HG03196 (cell line): ENCODE measurements around the gene SDHB.

Source experiments
- ATAC-seq: cut with Tn5 transposase; IDR thresholded peaks from one replicate; pipeline ENCODE4 v1.9.1; 2021; ENCODE audit not compliant: unreplicated experiment

The SDHB gene

DNA sequence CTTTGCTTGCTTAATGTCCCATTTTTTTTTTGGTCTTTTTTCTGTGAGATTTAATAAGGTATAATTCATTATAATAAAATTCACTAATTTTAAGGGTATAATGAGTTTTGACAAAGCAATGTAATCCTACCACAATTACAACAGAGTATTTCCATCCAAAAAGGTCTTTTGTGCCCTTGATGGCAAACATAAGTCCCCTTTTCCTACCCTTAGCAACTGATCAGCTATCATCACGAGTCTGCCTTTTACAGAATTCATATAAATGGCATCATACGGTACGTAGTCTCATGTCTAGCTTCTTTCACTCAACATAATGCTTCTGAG is 7.5 kb downstream of the SDHB start:
- no peak for ATAC-seq

DNA sequence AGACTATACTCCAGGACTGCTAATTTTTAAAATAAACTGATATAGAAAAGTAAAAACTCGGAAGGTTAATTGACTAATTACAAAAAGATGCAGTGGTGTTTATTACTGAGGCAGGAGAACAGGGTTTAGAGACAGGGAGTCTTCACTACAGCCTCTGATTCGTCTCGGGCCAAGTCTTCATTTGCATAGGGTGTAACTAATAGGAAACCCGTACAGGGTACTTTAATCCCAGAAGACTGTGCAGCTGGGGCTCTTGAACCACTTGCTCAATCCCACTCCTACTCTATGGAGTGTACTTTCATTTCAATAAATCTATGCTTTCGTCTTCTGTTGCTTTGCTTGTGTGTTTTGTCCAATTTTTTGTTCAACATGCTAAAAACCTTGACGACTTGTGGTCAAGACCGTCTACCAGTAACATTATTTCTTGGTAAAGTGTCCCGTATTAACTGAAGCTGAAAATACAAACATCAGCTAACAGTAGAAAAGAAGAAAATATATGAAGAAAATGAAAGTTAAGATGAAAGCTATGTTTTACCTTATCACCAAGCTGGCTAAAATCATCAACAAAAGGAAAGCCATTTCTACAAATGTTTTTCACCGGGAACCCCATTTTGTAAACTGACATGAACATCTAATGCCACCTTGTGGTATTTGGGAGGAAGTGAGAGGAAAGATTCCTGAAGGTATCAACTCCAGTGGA is 8.0 kb downstream of the SDHB start:
- no peak for ATAC-seq

DNA sequence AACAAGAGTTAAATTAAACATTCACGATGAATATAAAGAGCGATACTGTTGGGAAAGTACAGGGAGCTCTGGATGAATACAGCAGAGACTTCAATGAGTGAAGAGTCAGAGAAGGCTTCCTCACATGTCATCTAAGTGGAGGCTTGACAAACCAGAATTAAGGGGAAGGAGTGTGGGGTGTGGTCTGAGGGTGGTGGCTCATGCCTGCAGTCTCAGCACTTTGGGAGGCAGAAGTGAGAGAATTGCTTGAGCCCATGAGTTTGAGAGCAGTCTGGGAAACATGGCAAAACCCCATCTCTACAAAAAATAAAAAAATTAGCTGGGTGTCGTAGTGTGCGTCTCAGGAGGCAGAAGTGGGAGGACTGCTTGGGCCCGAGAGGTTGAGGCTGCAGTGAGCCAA is 8.7 kb downstream of the SDHB start:
- no peak for ATAC-seq

DNA sequence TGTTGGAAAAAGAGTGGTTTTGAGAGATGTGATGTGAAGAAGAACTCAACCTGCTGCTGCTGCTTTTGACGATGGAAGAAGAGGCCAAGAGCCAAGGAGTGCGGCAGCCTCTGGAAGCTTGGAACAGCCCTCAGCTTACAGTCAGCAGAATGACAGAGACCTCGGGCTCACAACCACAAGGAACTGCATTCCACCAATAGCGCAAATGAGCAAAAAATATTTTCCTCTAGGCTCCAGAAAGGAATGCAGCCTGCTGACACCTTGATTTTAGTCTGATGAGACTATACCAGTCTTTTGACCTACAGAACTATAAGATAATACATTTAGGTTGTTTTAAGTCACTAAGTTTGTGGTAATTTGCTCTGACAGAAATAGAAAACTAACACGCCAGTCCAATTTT is 10.2 kb downstream of the SDHB start:
- ATAC-seq, result no peak

DNA sequence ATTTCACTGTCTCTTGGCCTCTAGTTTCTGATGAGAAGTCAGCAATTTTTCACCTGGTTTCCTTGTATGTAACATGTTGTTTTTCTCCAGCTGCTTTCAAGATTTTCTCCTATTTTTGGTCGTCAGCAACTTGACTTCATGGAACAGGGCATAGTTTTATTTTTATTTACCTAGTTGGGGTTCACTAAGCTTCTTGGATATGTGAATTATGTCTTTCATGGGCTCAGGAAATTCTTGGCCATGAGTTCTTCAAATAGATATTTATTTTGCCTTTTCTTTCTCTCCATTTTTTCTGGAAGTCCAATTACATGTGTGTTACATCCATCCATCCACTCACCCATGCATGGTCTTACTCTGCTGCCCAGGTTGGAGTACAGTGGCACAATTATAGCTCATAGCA is 13.7 kb downstream of the SDHB start:
- no peak for ATAC-seq

DNA sequence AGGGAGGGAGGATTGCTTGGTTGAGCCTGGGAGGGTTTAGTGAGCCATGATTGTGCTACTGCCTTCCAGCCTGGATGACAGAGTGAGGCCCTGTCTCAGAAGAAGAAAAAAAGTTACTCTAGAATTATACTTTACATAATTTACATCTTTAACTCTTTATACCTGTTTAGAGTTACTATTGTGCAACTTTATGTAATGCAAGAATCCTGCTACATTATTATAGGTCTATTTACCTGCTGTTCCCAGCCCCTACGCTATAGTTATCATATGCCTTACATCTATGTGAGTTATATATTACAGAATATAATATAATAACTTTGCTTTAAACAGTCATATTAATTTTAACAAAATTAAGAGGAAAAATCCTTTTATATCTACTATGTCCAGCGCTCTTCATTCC is 14.3 kb downstream of the SDHB start:
- ATAC-seq, result no peak

DNA sequence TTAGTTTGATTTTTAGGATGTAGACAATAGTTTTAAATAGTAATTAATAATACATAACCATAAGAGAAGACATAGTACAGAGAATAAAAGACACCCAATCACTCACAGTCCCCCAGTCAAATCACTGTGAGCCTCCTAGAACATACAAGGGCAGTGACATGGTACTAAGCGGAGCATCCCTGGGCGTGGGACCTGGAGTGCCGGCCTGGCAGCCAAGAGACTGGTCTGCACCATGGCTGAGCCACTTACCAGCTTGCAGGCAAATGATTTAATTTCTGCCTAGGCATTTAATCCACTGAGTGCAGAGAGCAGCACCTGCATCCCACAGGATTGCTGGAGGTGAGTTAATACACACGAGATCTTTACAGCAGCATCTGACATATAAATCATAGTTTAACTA is 20.4 kb downstream of the SDHB start:
- ATAC-seq, result no peak

DNA sequence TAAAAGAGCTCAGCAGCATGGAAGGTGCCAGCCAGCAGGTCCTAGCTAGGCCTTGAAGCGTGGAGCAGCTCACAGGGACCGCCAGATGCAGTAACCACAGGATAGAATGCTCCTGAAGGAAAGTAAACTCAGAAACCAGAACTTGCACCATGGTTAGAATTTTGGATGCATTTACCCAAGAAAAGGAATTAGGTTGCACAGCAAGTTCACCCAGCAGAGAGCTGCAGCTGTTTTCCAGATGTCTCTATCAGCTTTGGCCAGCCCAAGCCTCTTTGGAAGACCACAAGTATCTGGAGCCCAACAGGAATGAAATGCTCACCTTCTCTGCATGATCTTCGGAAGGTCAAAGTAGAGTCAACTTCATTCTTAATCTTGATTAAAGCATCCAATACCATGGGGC is 21.1 kb downstream of the SDHB start:
- no peak for ATAC-seq

DNA sequence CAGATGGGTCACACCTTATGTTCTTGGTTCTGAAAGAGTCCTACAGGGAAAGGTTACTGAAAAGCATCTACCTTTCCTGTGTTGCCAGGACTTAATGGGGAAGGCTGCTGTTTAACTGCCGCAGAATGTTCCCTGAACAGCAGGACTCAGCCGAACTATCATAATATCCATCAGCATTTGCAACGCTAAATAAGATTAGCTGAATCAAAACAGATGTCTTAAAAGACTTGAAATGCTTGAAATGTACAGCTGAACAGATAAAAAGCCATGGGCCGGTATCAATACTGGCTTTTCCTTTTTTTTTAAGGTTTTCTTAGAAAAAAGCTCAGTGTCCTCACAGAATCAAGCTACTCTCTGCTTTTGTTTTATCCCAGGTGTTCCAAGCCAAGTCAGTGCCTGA is 22.4 kb downstream of the SDHB start:
- no peak for ATAC-seq

DNA sequence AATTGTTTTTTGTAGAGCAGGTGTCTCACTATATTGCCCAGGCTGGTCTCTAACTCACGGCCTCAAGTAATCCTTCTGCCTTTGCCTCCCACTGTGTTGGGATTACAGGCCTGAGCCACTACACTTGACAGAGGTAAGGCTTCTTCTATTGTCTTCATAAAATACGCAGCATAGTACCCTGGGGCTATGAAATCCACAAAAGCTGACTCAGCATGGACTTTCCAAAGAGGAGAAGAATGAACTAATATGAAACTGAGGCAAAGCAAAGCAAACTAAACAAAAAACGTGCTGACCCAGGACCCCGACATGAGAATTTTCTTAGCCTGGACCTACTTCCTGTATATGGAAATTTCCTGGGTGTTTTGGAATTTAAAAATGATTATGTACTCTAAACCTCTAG is 23.6 kb downstream of the SDHB start:
- ATAC-seq, result no peak

DNA sequence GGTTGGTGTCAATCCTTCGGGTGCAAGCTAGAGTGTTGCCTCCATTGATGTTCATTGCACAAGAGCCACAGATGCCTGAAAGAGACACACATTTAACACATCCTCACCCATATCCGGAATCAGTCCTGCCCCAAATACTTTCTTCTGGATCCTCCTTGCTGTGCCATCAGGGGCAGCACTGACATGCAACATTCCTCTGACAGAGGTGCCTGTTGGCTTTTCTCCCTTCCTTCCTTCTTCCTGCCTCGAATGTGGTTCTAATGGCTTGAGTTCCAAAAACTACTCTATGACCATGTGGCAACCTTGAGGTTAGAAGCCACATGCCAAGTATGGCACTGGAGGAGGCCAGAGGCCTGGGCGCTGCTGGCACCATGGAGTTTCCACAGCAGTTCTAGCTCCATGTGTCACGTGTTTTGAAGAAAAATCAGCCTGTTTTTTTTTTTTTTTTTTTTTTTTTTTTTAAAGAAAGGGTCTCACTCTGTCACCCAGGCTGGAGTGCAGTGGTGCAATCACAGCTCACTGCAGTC is 25.1 kb downstream of the SDHB start:
- ATAC-seq, result no peak

DNA sequence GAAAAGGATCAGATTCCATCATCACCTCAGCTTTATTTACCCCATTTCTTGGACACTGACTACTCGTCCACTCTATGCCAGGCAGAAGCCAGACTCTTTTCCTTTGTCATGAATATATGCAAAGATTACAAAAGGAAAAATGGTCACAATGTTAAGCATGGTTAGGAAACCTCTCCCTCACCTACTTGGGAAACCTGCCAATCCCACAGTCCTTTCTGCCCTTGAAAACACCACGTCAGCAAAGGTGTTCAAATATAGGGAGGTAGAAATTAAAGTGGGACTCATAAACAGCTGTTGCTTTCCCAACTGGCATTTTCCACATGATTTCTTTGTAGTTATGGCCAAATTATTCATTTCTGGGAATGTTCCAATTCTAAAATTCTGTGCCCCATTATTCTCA is 25.9 kb downstream of the SDHB start:
- no peak for ATAC-seq

DNA sequence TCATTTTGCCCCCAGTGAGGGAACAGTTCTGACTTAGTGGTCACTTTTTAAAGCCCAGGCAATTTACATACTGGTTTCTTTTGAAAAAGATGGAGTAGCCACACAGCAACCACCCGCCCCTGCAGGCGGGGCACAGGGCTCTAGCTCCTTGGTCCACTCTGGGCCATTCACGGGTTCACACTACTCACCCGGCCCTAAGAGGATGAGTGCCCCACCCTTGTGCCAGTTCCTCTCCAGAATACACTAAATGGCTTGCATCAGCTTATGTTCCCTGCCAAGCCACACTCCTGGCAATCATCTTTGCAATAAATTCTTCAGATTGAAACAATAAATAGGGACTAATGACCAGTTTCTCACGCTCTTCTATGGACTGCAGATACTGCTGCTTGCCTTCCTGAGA is 26.4 kb downstream of the SDHB start:
- ATAC-seq, result no peak

DNA sequence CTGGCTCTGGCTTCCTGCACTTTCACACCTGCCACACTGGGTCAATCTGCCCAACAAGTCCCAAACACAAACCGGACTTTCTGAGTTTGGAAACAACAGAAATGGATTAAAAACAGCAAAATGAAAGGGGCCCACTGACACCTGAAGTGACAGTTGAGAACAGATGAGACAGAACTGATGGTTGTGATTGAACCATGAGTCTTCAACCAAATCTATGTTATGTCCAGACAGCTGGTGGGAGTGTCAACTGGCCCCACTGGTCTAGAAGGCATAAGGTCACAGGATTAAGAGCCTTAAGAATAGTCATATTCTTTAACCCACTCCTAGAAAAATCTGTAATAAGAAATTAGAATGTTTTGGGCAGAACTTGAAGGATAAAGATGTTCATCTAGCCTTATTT is 29.1 kb downstream of the SDHB start:
- ATAC-seq, result no peak

DNA sequence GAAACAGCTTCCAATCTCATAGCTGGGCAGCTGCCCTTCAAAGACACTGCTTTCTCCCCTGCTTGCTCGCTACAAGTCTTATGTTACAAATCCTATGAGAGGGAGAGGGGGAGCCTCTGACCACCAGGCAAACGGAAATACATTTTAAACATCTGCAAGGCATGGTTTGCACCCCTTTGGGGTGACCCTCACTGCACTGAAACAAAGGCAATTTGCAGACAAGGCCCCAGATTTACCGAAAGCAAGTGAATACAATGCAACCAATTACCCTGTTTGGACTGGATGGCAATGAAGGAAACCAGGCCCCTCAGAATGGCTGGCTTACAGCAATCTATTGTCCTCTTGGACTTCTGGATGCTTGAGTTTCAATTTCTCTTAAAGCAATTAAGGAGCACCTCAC is 30.3 kb downstream of the SDHB start:
- no peak for ATAC-seq

DNA sequence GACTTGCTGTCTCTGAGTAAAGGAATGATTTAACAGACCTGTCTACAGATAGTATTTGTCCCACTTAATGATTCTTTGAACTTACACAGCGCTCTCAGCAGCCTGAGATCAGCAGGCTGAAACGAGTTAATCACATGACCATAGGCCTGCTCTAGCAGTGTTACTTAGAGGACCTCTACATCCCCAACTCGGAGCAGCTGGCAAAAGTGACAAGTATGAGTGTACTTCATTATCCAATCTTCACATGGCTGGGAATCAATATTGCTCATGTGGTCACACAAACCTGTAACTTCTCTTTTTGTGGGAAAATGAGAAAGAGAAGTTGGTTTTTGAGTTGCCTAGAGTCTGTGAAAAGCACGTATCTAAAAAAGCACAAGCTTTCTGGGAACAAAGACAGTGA is 30.7 kb downstream of the SDHB start:
- ATAC-seq, result no peak

DNA sequence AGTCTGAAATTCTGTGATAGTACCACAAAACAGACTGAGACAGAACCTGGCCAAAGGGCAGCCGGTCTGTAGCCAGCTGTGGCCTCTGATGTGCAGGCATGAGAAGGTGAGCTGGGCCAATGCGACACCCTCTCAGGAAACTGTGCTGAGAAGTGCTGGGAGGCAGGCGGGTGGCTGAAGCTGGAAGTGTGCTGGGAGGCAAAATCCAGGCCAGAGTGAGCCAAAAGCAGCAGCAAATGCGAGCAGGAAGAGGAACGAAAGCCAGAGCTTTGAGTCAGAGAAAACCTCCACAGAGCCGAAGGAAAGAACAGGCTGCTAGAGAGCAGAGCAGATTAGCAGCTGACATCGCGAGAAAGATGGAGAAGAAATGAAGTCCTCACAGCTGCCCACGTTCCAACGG is 31.9 kb downstream of the SDHB start:
- ATAC-seq, result no peak

DNA sequence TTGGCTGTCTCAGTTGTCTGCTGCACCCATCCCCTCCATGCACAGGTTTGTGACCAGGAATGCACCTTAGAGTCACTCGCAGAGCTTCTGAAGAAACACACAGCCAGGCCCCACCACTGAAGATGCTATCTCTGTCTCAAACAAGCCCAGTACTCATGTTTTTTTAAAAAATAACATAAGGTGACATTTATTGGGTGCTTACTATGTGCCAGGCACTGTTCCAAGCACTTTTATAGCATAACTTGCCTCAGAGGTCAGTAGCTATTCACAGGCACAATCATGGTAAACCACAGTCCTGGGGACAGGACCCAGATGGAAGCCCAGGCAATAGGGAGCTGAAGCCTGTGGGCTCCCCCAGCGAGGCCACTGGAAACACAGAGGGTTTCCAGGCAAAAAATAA is 33.3 kb downstream of the SDHB start:
- no peak for ATAC-seq

DNA sequence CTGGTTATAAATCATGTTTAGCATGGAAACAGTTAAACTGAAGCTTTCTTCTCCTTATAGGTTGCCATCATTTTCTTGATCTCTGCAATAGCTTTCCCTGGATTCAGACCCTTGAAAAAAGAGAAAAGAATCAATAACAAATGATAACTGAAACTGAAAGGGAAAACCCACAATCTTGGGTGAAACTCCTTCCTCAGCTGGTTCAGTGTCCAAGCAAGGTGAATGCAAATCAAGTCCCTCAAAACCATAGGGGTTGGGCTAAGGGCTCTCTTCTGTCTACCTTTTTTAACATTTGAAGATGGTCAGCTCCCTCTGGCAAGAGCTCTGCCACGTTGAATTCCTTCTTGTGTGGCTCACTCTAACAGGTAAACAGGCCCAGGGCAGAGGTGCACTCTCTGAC is 35.0 kb downstream of the SDHB start:
- ATAC-seq, result no peak

DNA sequence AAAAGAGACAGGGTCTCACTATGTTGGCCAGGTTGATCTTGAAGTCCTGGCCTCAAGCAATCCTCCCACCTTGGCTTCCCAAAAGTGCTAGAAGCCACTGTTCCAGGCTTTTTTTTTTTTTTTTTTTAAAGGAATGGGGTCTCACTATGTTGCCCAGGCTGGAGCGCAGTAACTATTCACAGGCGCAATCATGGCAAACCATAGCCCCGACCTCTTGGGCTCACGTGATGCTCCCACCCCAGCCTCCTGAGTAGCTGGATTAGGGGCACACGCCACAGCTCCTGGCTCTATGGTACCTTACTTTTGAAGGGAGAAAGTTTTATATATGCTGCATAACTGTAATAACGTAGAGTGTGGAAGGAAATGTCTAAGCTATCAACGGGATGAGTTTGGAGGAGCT is 36.4 kb downstream of the SDHB start:
- no peak for ATAC-seq

DNA sequence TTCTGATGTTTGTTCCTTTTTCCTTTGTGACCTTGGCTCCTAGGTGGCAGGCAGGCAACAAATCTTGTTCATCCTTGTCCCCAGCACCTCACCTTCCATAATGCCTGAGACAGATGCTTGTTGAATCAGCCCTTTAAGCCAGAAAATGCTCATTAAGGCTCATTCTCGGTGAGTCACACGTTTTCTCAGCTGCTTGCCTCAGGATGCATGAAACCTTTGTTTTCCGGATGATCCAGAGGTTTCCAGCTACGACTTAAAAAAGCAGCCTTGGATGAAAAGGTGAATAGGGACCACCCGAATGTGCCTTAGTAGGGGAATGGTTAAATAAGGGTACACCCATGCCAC is 37.5 kb downstream of the SDHB start:
- ATAC-seq, result no peak

DNA sequence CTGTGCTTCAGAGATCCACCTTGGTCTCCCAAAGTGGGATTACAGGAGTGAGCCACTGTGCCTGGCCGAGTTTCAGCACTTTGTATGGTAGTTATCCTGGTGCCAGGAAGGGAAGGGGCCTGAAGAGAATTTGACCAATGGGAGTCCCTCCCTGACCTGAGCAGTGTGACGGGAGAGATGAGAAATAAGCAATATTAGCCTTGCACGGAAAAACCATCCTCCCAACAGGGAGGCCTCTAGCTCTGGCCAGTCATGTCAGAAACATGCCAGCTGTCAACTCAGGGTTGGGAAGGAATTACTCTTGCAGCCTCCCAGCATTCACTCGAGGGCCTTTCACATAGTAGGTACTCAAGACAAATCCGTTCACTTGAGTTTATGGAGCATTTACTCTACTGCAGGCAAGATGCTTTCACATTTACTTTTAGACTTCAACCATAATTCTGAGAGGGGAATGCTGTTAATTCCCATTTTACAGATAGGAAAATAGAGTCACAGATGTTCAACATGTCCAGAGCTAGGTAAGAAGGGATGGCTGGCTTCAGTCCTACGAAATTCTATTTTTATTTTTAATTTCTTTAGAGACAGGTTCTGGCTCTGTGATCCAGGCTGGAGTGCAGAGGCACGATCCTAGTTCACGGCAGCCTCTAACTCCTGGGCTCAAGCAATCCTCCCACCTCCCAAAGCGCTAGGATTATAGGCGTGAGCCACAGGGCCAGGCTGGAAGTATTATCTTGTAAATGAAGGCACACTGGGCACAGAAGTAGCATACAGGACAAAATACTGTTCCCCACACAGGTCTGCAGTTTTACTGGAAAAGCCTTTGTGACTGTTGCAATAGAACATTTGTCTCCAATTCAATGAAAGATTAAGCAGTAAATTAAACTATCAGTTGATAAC is 38.9 kb downstream of the SDHB start:
- no peak for ATAC-seq
